AG09309 (cell line): ENCODE results near the gene IGSF23.
"Not testable (repeated sequence)": the region's sequence is repeated elsewhere in the genome, so short reads cannot be mapped to it uniquely, and the experiment has no call there.

Source experiments
- DNase-seq: peaks from one replicate; pipeline ENCODE4 v3.0.0-alpha.2; 2010; ENCODE audit warnings: low read depth
- H3K4me3 ChIP-seq: 2 replicates; pipeline ENCODE4 v1.5.1; 2011; ENCODE audit warnings: mild to moderate bottlenecking, low read depth, low read length, moderate library complexity; ENCODE audit not compliant: control insufficient read depth
- TF ChIP-seq, protein P1 (sequence below): IDR thresholded peaks from 2 replicates; pipeline ENCODE4 v1.5.1; 2011; ENCODE audit warnings: mild to moderate bottlenecking, low read depth, low read length, inconsistent platforms; ENCODE audit not compliant: insufficient read depth, control insufficient read depth; ENCODE audit errors: missing control alignments

IGSF23 gene

DNA sequence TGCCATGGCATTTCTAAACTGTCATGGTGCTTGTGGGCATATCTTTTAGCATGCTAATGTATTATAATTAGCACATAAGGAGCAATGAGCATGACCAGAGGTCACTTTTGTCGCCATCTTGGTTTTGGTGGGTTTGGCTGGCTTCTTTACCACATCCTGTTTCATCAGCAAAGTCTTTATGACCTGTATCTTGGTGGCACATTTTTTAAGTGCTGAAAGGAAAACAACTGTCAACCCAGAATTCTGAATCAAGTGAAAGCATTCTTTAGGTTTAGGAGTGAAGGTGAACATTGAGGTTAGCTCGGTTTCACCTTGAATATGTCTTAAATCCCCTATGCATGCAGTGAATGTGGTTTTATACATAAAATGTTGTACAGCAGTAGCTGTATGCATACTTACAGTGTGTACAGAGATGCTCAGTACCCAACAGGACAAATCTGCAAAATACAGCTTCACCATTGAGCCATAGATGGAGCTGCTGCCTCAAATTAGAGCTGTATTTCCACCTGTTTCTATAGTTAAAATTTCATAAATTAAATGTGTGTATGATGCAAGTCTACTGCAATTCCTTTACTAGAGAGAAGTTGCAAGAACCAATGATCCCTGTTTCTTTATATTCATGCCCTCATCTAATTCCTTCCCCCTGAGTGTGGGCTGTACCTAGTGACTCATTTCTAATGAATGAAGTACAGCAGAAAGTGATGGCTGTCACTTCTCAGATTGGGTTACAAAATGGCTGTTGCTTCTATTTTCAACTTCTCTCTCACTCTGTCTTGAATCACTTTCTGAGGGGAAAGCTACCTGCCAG, 25.2 kb upstream of the IGSF23 start:
- TF ChIP-seq, protein P1, sequence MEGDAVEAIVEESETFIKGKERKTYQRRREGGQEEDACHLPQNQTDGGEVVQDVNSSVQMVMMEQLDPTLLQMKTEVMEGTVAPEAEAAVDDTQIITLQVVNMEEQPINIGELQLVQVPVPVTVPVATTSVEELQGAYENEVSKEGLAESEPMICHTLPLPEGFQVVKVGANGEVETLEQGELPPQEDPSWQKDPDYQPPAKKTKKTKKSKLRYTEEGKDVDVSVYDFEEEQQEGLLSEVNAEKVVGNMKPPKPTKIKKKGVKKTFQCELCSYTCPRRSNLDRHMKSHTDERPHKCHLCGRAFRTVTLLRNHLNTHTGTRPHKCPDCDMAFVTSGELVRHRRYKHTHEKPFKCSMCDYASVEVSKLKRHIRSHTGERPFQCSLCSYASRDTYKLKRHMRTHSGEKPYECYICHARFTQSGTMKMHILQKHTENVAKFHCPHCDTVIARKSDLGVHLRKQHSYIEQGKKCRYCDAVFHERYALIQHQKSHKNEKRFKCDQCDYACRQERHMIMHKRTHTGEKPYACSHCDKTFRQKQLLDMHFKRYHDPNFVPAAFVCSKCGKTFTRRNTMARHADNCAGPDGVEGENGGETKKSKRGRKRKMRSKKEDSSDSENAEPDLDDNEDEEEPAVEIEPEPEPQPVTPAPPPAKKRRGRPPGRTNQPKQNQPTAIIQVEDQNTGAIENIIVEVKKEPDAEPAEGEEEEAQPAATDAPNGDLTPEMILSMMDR: peak; percentile 45
- peak; percentile 88 for DNase-seq
- no peak overlapping the region for H3K4me3 ChIP-seq

DNA sequence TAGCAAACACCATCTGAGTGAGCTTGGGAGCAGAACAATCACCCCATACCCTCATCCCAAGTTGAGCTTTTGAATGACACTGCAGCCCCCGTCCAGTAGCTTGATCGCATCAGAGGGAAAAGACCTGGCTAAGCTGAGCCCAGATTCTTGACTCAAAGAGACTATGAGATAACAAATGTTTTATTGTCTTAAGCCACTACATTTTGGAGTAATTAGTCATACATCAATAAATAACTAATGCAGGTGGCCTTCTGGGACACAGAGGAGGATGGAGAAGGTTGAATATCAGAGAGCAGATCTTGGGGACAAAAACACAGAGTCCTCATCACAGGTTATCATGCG, 24.6 kb upstream of the IGSF23 start:
- TF ChIP-seq, protein P1: no peak
- DNase-seq: no peak

DNA sequence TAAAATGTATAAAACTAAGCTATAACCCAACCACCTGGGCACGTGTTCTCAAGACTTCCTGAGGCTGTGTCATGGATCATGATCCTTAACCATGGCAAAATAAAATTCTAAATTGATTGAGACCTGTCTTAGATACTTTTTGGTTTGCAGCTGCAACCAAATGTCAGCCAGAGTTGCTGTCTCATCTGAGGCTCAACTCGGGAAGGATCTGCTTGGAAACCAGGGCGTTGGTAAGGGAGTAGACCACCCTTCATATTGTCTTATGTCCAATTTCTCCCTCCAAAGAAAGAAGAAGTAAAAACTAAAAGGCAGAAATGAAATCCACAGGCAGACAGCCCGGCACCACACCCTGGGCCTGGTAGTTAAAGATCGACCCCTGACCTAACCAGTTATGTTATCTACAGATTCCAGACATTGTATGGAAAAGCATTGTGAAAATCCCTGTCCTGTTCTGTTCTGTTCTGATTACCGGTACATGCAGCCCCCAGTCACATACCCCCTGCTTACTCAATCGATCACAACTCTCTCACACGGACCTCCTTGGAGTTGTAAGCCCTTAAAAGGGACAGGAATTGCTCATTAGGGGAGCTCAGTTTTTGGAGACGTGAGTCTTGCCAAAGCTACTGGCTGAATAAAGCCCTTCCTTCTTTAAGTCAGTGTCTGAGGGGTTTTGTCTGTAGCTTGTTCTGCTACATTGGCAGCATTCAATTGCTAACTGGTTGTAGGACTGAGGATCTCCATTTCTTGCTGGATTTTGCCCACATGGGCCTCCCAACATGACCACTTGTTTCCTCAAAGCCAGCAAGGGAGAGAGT, 22.9 kb upstream of the IGSF23 start:
- H3K4me3 ChIP-seq: no peak overlapping the region
- no peak for DNase-seq
- TF ChIP-seq, protein P1: no peak

More for the DNA sequence above, 24.6 kb upstream of the IGSF23 start:
- no peak overlapping the region for H3K4me3 ChIP-seq

DNA sequence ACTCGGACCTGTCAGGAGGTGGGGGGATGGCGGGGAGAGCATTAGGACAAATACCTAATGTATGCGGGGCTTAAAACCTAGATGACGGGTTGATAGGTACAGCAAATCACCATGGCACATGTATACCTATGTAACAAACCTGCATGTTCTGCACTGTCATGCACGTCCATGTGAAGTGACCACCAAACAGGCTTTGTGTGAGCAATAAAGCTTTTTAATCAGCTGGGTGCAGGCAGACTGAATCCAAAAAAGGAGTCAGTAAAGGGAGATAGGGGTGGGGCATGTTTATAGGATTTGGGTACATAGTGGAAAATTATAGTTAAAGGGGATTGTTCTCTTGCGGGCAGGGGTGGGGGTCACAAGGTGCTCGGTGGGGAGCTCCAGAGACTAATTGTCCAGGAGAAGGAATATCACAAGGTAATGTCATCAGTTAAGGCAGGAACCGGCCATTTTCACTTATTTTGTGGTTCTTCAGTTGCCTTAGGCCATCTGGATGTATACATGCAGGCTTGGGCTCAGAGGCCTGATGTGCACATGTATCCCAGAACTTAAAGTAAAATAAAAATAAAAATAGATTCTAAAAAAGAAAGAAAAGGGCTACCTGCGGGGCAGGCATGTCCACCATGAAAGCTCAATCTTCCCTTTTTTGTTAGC, 21.9 kb upstream of the IGSF23 start:
- not testable (repeated sequence) for H3K4me3 ChIP-seq, DNase-seq

DNA sequence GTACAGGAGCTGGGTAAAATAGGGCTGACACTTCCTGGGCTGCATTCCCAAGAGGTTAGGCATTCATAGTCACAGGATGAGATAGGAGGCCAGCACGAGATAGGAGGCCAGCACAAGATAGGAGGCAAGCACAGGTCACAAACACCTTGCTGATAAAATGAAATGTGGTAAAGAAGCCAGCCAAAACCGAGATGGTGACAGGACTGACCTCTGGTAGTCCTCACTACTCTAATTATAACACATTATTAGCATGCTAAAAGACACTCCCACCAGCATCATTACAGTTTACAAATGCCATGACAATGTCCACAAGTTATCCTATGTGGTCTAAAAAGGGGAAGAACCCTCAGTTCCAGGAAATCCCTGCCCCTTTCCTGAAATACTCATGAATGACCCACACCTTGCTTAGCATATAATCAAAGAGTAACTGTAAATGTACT, 20.9 kb upstream of the IGSF23 start:
- DNase-seq: no peak
- H3K4me3 ChIP-seq: no peak overlapping the region
- TF ChIP-seq, protein P1: no peak

DNA sequence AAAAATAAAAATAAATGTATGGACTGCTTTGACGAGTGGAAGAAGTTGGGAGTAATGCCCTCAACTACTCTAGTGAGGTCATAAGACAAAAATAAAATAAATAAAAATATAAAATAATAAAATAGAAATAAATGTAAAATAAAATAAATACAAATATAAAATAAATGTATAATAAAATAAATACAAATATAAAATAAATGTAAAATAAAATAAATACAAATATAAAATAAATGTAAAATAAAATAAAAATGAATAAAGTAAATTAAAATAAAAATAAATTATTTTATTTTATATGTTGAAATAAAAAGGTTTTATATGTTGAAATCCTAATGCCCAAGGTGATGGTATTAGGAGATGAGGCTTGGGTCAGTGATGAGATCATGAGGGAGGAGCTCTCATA, 20.1 kb upstream of the IGSF23 start:
- no peak for DNase-seq
- H3K4me3 ChIP-seq: no peak overlapping the region
- TF ChIP-seq, protein P1: no peak

DNA sequence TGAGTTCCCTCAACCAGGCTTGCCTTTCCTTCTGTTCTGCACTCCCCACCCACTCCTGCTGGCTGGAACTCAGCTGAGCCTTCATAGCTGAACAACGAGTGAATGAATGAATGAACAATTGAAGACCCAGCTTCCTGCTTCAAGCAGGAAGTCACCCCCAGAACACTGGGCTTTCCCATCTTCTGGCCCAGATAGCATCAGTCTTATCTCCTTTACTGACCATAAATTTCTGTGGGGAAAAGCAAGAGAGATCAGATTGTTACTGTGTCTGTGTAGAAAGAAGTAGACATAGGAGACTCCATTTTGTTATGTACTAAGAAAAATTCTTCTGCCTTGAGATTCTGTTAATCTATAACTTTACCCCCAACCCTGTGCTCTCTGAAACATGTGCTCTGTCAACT, 19.5 kb upstream of the IGSF23 start:
- not testable (repeated sequence) for DNase-seq, H3K4me3 ChIP-seq
